LNCaP clone FGC (cell line): Measurements from ENCODE around the gene IL33.
A peak's percentile ranks its signal among the peaks of the same experiment; 100 is the strongest.

Source experiments
- DNase-seq: peaks from one replicate; pipeline ENCODE4 v3.0.0-alpha.2; 2011; ENCODE audit warnings: low read depth
- H3K4me3 ChIP-seq: 2 replicates; pipeline ENCODE4 v1.5.1; 2011; ENCODE audit warnings: mild to moderate bottlenecking, low read depth, low read length, control low read depth
- CTCF ChIP-seq: IDR thresholded peaks from 2 replicates; pipeline ENCODE4 v1.5.1; 2012; ENCODE audit warnings: mild to moderate bottlenecking; ENCODE audit not compliant: control insufficient read depth, insufficient read depth; ENCODE audit errors: extremely low read depth

Gene IL33

GRCh38 chr9:6271508-6272228 is 56.1 kb downstream of the IL33 start:
- TF ChIP-seq CTCF, result no peak
- no peak overlapping the region for H3K4me3 ChIP-seq
- no peak for DNase-seq

GRCh38 chr9:6272229-6272598 is 56.6 kb downstream of the IL33 start:
- no peak for DNase-seq
- no peak for TF ChIP-seq CTCF
- H3K4me3 ChIP-seq, result no peak overlapping the region

- TF ChIP-seq CTCF, result no peak
- H3K4me3 ChIP-seq, result no peak overlapping the region
- DNase-seq, result no peak
Measured at GRCh38 chr9:6277417-6277816, 61.8 kb downstream of the IL33 start.

- DNase-seq, result no peak
- no peak for TF ChIP-seq CTCF
- H3K4me3 ChIP-seq, result no peak overlapping the region
Measured at GRCh38 chr9:6301858-6302257, 86.3 kb downstream of the IL33 start.

- no peak overlapping the region for H3K4me3 ChIP-seq
- no peak for DNase-seq
- no peak for TF ChIP-seq CTCF
Measured at GRCh38 chr9:6302417-6302816, 86.8 kb downstream of the IL33 start.

GRCh38 chr9:6304232-6304631 is 88.6 kb downstream of the IL33 start:
- DNase-seq, result no peak
- no peak overlapping the region for H3K4me3 ChIP-seq
- TF ChIP-seq CTCF, result no peak

GRCh38 chr9:6305954-6306563 is 90.5 kb downstream of the IL33 start:
- TF ChIP-seq CTCF, result peak; percentile 62
- DNase-seq, result peak; percentile 28
- H3K4me3 ChIP-seq, result no peak overlapping the region
